ENCODE measurements around the gene NEK7. TPM values are rescaled to one million over a fixed set of nuclear protein-coding genes. Genes with fewer than 3 reads are reported as not detected.

The NEK7 gene
- total RNA-seq, 1 experiment from 2014 or later: 25.2 TPM

GRCh38 chr1:198121056-198121826, 35.6 kb upstream of the NEK7 start:
- Histone ChIP-seq H3K79me2 (ENCODE audit: low read length) (no peaks in the 10 kb centered on the region), H3K27me3 (ENCODE audit: low read length) (no peaks in the 10 kb centered on the region), H2AFZ (ENCODE audit: low read length) (0 out of 2 replicates have a peak overlapping the region, but pooled peaks have one; percentile 42), H3K4me1 (ENCODE audit: insufficient read depth, low read length) (peaks cover 43% of the 10 kb centered on the region), H3K27ac (ENCODE audit: low read length) (peak overlapping the region; percentile 54), H3K4me3 (ENCODE audit: low read length) (no peak overlapping the region), H3K9me2 (replicated peaks; ENCODE audit: low read length) (no peaks in the 10 kb centered on the region), H3F3A (ENCODE audit: low read length, unreplicated experiment) (peaks cover 3% of the 10 kb centered on the region), H4K20me1 (ENCODE audit: low read length) (no peaks in the 10 kb centered on the region), H3K4me2 (ENCODE audit: low read length) (peak overlapping the region; percentile 22; the same call in 1 of the 2 replicates), H3K9ac (ENCODE audit: low read length) (no peak overlapping the region), H3K36me3 (ENCODE audit: low read depth, low read length) (no peaks in the 10 kb centered on the region), H3K9me3 (ENCODE audit: low read length) (no peaks in the 10 kb centered on the region)
- CTCF ChIA-PET: no interaction called here
- intact Hi-C loops (cut with micrococcal nuclease): no loop called here
- TF ChIP-seq EZH2phosphoT487 (IDR thresholded peaks at IDR 0.05; ENCODE audit: borderline replicate concordance, low read length): no peak
- TF ChIP-seq EZH2 (IDR thresholded peaks at IDR 0.05; ENCODE audit: low read length, unreplicated experiment): no peak
- no peak for TF ChIP-seq CTCF (conservative IDR thresholded peaks at IDR 0.05; ENCODE audit: low read depth, low read length)
- no TSS peak for BruUV-seq (replicated peaks)
- POLR2A ChIA-PET (ENCODE audit: unreplicated experiment): interaction anchor here (0.6 kb wide), 1 partner anchor 16 kb away, joined by 4 read pairs; no protein-coding TSS in a partner anchor
- peak; percentile 88 for ATAC-seq
- DNase-seq: peak; percentile 67

- H3K79me2 ChIP-seq (ENCODE audit: low read length): no peaks in the 10 kb centered on the region
- H3F3A ChIP-seq (ENCODE audit: low read length, unreplicated experiment): peaks cover 3% of the 10 kb centered on the region
- TF ChIP-seq EZH2phosphoT487 (IDR thresholded peaks at IDR 0.05; ENCODE audit: borderline replicate concordance, low read length): no peak
- no peak for TF ChIP-seq CTCF (conservative IDR thresholded peaks at IDR 0.05; ENCODE audit: low read depth, low read length)
- no peak for TF ChIP-seq EZH2 (IDR thresholded peaks at IDR 0.05; ENCODE audit: low read length, unreplicated experiment)
- H3K9me2 ChIP-seq (replicated peaks; ENCODE audit: low read length): no peaks in the 10 kb centered on the region
- no peak overlapping the region for H3K9ac ChIP-seq (ENCODE audit: low read length)
- CTCF ChIA-PET: no interaction called here
- H2AFZ ChIP-seq (ENCODE audit: low read length): peak overlapping the region; percentile 68; the same call in 1 of the 2 replicates
- ATAC-seq (no peak), DNase-seq (no peak)
- H3K9me3 ChIP-seq (ENCODE audit: low read length): no peaks in the 10 kb centered on the region
- H3K4me3 ChIP-seq (ENCODE audit: low read length): no peak overlapping the region
- no TSS peak for BruUV-seq (replicated peaks)
- H3K27me3 ChIP-seq (ENCODE audit: low read length): no peaks in the 10 kb centered on the region
- intact Hi-C loops (cut with micrococcal nuclease): no loop called here
- POLR2A ChIA-PET (ENCODE audit: unreplicated experiment): no interaction called here
- no peaks in the 10 kb centered on the region for H3K36me3 ChIP-seq (ENCODE audit: low read depth, low read length)
- peak overlapping the region; percentile 25; the same call in 1 of the 2 replicates for H3K27ac ChIP-seq (ENCODE audit: low read length)
- no peaks in the 10 kb centered on the region for H4K20me1 ChIP-seq (ENCODE audit: low read length)
- H3K4me1 ChIP-seq (ENCODE audit: insufficient read depth, low read length): peaks cover 47% of the 10 kb centered on the region
- peak overlapping the region; percentile 73 for H3K4me2 ChIP-seq (ENCODE audit: low read length)
Measured at GRCh38 chr1:198122693-198123092, 34.1 kb upstream of the NEK7 start.

- Histone ChIP-seq H3K9me3 (ENCODE audit: low read length) (no peaks in the 10 kb centered on the region), H3K4me1 (ENCODE audit: insufficient read depth, low read length) (peaks cover 47% of the 10 kb centered on the region), H3K36me3 (ENCODE audit: low read depth, low read length) (no peaks in the 10 kb centered on the region), H3K4me3 (ENCODE audit: low read length) (0 out of 2 replicates have a peak overlapping the region, but pooled peaks have one; percentile 21), H3K4me2 (ENCODE audit: low read length) (peak overlapping the region; percentile 73), H3F3A (ENCODE audit: low read length, unreplicated experiment) (peaks cover 3% of the 10 kb centered on the region), H3K27ac (ENCODE audit: low read length) (peak overlapping the region; percentile 25; the same call in 1 of the 2 replicates), H3K9me2 (replicated peaks; ENCODE audit: low read length) (no peaks in the 10 kb centered on the region), H3K9ac (ENCODE audit: low read length) (no peak overlapping the region), H2AFZ (ENCODE audit: low read length) (peak overlapping the region; percentile 68), H3K27me3 (ENCODE audit: low read length) (no peaks in the 10 kb centered on the region), H3K79me2 (ENCODE audit: low read length) (no peaks in the 10 kb centered on the region), H4K20me1 (ENCODE audit: low read length) (no peaks in the 10 kb centered on the region)
- no peak for TF ChIP-seq CTCF (conservative IDR thresholded peaks at IDR 0.05; ENCODE audit: low read depth, low read length)
- no peak for TF ChIP-seq EZH2phosphoT487 (IDR thresholded peaks at IDR 0.05; ENCODE audit: borderline replicate concordance, low read length)
- TF ChIP-seq EZH2 (IDR thresholded peaks at IDR 0.05; ENCODE audit: low read length, unreplicated experiment): no peak
- ChIA-PET POLR2A (ENCODE audit: unreplicated experiment) (interaction anchor here (0.6 kb wide), 1 partner anchor 545 kb away, joined by 3 read pairs; no protein-coding TSS in a partner anchor), CTCF (no interaction called here)
- ATAC-seq (peak; percentile 32; the same call in 1 of the 2 replicates), DNase-seq (peak; percentile 4)
- intact Hi-C loops (cut with micrococcal nuclease): no loop called here
- no TSS peak for BruUV-seq (replicated peaks)
Measured at GRCh38 chr1:198123133-198123532, 33.7 kb upstream of the NEK7 start.

Data from PC-3 (cell line).